Uterus (tissue), 2 donors: ENCODE measurements around the gene EDDM3A.
"Not testable (repeated sequence)": the region's sequence is repeated elsewhere in the genome, so short reads cannot be mapped to it uniquely, and the experiment has no call there.

Source experiments
- POLR2A ChIP-seq, 2 donors: fragments of 450-650 bp; IDR thresholded peaks; one replicate each; pipeline ENCODE4 v1.6.1; 2016; ENCODE audit warnings: antibody characterized with exemption in 2 of 2, mild to moderate bottlenecking in 1 of 2, moderate library complexity in 1 of 2
- TF ChIP-seq, protein P1 (sequence below), 4 experiments: fragments of 200-600 bp in 2 of 4; fragments of 450-650 bp in 2 of 4; sonication (generic) in 2 of 4; IDR thresholded peaks; one replicate each; pipeline ENCODE4 v1.5.1; 2016 to 2019; ENCODE audit warnings: antibody characterized with exemption in 4 of 4, mild to moderate bottlenecking in 2 of 4, moderate library complexity in 1 of 4

DNA sequence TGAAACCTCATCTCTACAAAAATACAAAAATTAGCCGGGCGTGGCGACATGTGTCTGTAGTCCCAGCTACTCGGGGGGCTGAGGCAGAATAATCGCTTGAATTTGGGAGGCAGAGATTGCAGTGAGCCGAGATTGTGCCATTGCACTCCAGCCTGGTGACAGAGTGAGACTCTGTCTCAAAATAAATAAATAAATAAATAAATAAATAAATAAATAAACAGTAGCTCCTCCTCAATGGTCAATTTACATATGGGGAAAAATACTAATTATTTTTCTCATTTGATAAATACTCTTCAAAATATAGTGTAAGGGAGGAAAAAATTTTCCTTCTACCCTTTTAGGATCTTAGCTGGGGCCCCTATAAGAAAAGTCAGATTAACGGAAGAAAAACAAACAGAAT, 7.4 kb upstream of the EDDM3A start:
- not testable (repeated sequence) for TF ChIP-seq POLR2A (IDR thresholded peaks at IDR 0.05)
- TF ChIP-seq, protein P1, sequence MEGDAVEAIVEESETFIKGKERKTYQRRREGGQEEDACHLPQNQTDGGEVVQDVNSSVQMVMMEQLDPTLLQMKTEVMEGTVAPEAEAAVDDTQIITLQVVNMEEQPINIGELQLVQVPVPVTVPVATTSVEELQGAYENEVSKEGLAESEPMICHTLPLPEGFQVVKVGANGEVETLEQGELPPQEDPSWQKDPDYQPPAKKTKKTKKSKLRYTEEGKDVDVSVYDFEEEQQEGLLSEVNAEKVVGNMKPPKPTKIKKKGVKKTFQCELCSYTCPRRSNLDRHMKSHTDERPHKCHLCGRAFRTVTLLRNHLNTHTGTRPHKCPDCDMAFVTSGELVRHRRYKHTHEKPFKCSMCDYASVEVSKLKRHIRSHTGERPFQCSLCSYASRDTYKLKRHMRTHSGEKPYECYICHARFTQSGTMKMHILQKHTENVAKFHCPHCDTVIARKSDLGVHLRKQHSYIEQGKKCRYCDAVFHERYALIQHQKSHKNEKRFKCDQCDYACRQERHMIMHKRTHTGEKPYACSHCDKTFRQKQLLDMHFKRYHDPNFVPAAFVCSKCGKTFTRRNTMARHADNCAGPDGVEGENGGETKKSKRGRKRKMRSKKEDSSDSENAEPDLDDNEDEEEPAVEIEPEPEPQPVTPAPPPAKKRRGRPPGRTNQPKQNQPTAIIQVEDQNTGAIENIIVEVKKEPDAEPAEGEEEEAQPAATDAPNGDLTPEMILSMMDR (IDR thresholded peaks at IDR 0.05), result not testable (repeated sequence)
